GM19240 (cell line): ENCODE measurements around the gene IQGAP1.
"Not testable (repeated sequence)": the region's sequence is repeated elsewhere in the genome, so short reads cannot be mapped to it uniquely, and the experiment has no call there.

Source experiments
- DNase-seq: peaks from one replicate; pipeline ENCODE4 v3.0.0; 2011; ENCODE audit warnings: low spot score; ENCODE audit not compliant: insufficient read length

IQGAP1 gene

GRCh38 chr15:90481023-90481422 lies 93.0 kb downstream of the IQGAP1 start:
- DNase-seq, result no peak

DNA sequence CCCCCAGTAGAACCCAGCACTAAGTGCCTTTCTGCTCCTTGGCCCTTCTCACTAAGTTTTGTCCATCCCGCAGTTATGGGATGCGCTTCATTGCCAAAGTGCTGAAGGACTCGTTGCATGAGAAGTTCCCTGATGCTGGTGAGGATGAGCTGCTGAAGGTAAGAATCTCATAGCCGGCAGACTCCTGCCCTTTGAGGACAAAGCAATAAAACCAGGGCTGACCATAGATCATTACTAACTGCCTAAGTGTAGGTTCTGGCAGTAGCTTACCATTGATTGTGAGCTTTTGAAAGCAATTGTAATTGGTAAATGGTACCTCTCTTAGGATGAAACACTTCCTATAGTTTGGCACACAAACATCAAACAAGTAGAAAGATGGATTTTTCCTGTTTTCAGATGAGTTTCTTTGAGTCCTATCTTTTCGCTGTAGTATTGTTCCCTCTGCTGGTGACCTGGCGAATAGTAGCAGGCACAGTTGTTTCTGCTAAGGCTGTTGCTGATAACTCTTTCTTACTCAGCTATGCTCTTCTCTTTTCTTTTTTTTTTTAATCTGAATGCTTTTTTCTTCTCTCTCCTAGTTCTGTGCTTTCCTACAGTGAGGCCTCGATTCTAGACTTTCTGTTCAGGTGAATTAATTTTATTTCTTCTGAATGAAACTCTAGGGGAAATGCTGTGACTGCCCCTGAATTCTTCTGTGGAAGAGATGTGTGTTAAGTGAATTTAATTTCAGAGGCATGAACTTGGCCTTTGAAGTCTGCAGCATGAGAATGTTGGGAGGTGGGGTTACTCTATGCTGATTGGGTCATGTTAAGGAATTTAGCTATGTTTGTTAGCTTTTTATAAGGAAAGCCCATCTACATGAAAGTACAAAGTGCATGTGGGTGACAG lies 94.3 kb downstream of the IQGAP1 start:
- no peak for DNase-seq

GRCh38 chr15:90483012-90483307 lies 94.9 kb downstream of the IQGAP1 start:
- DNase-seq, result no peak

DNA sequence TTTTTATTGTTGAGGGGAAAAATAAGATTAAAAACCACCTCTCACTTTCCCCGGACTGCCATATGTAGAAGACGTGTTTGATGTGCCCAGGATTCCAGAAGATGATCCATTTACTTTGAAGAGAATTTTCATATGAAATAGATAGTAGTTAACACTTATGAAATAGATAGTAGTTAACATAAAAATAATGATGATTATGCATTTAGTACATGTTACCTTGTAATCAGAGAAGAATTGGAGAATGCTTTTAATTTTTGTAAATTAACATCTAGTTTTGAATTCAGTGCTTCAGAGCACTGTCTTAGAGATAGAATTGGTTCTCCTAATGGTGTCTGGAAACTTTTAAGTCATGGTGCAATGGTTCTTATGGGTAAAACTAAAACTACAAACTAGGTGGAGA lies 95.6 kb downstream of the IQGAP1 start:
- no peak for DNase-seq

DNA sequence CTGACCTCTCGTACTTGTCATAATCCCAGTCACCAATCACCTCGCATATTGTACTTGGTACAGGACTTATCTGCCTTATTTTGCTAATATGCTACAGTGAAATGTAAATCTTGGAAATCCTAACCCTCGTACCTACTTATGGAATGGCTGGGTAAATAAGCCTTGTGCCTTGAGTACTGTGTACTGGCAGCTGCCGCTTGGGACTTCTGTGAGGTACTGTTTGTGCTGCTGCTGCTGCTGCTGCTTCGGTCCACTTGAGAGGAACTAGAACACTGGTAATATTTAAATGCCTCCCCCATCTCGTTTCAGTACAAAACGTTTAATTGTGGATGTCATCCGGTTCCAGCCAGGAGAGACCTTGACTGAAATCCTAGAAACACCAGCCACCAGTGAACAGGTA lies 99.1 kb downstream of the IQGAP1 start:
- no peak for DNase-seq

GRCh38 chr15:90489514-90489913 lies 101.5 kb downstream of the IQGAP1 start:
- DNase-seq, result no peak

DNA sequence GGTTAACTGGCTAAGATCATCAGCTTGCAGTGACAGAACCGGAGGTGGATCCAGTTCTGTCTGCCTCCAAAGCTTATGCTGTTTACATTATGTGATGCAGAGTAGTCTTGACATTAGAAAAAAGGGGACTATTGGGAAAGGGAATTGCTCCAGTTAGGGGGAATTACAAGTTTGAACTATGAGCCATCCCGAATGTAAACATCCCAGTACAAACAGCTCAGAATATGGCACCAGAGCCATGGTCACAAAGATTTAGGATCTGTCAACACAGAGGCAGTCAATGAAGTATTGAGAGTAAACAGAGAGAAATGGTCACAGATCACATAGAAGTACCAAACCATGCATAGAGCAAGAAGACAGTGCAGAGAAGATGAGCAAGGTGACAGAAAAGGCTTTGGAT lies 101.9 kb downstream of the IQGAP1 start:
- DNase-seq, result no peak

DNA sequence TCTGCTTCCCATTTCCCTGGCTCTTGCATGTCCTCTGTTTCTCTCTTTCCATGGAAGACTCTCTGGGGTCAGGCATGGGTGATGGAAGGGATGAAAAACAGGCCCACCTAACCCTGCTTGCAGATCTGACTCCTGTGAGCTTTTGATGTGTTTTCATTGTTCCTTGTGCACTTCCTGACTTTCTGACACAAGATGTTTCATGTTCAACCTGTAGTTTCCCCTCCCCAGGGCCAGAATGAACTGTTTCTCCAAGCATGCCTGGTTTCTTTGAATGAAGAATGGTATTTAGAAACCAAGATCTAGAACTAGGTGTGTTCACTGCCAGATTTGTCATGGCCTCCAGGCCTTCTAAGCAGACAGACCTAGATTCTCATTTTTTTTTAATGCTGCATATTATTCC lies 105.6 kb downstream of the IQGAP1 start:
- DNase-seq, result no peak

GRCh38 chr15:90495067-90495466 lies 107.0 kb downstream of the IQGAP1 start:
- DNase-seq, result no peak

- no peak for DNase-seq
Measured at GRCh38 chr15:90496791-90497190, 108.7 kb downstream of the IQGAP1 start.

- DNase-seq, result no peak
Measured at GRCh38 chr15:90497376-90497775, 109.3 kb downstream of the IQGAP1 start.

DNA sequence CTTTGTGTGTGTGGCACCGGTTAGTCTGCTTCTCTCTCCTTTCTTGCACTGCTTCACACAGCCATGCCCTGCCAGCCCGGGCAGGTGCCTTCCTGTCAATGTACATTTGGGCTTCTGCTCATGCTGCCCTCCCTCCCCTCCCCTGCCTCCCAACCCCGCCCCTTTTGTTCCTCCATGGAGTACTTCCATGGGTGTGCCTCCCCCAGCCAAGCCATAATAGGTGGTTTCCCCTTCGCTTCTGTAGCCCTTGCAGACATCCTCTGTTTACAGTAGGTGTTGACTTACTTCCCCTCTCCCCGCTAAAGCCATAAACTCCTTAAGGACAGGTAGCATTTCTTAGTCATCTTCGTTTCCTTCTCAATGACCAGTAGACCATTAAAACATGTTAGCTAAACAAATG lies 109.9 kb downstream of the IQGAP1 start:
- DNase-seq, result no peak

DNA sequence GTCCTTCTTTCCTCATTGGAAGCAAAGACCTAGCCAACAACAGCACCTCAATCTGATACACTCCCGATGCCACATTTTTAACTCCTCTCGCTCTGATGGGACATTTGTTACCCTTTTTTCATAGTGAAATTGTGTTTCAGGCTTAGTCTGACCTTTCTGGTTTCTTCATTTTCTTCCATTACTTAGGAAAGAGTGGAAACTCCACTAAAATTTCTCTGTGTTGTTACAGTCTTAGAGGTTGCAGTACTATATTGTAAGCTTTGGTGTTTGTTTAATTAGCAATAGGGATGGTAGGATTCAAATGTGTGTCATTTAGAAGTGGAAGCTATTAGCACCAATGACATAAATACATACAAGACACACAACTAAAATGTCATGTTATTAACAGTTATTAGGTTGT lies 112.1 kb downstream of the IQGAP1 start:
- no peak for DNase-seq

DNA sequence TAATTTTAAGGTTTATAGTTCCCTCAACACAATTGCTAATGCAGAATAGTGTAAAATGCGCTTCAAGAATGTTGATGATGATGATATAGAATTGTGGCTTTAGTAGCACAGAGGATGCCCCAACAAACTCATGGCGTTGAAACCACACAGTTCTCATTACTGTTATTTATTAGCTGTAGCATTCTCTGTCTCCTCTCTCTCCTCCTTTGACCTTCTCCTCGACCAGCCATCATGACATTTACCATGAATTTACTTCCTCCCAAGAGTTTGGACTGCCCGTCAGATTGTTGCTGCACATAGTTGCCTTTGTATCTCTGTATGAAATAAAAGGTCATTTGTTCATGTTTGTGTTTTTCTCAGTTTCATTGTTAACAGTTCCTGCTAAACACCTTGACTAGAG lies 113.9 kb downstream of the IQGAP1 start:
- DNase-seq, result no peak

- not testable (repeated sequence) for DNase-seq
Measured at GRCh38 chr15:90510781-90511180, 122.7 kb downstream of the IQGAP1 start.

DNA sequence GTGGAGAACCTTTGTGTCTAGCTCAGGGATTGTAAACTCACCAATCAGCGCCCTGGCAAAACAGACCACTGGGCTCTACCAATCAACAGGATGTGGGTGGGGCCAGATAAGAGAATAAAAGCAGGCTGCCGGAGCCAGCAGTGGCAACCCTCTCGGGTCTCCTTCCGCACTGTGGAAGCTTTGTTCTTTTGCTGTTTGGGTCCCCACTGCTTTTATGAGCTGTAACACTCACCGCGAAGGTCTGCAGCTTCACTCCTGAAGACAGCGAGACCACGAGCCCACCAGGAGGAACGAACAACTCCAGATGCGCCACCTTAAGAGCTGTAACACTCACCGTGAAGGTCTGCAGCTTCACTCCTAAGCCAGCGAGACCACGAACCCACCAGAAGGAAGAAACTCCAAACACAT lies 123.2 kb downstream of the IQGAP1 start:
- not testable (repeated sequence) for DNase-seq

GRCh38 chr15:90512276-90512675 lies 124.2 kb downstream of the IQGAP1 start:
- no peak for DNase-seq

GRCh38 chr15:90512981-90513380 lies 124.9 kb downstream of the IQGAP1 start:
- DNase-seq, result no peak

DNA sequence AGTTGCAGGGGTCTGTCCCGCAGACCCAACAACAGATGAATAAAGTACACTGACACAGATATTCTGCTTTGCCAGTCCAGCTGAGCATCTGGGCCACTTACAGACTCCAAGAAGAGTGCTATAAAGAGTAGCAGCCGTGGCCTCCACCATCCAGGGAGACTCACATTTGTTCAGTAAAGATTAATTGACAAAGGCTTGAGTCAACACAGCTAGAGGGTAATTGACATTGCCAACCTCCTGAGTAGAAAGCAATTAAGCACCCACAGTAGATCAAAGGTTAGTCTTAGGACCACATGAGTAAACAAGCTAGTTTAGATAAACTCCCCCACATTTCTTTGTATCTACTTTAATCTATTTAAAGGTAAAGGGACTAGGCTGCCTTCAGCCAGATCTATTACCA lies 125.4 kb downstream of the IQGAP1 start:
- DNase-seq, result no peak

DNA sequence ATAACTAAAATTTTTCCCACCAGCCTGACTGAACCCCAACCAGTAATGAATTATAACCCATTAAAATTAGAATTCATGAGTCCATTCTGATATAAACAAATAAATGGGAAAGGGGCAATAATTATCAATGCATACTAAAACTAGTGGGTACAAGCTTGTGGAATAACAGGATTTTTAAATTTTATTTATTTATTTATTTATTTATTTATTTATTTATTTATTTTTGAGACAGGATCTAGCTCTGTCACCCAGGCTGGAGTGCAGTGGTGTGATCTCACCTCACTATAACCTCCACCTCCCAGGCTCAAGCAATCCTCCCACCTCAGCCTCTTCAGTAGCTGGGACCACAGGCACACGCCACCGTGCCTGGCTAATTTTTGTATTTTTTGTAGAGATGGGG lies 125.9 kb downstream of the IQGAP1 start:
- DNase-seq, result not testable (repeated sequence)

- DNase-seq, result no peak
Measured at GRCh38 chr15:90519688-90520087, 131.6 kb downstream of the IQGAP1 start.

- DNase-seq, result no peak
Measured at GRCh38 chr15:90520365-90520764, 132.3 kb downstream of the IQGAP1 start.

- no peak for DNase-seq
Measured at GRCh38 chr15:90523373-90523772, 135.3 kb downstream of the IQGAP1 start.
